Erythroblast (primary cell): ENCODE data around the gene TNFAIP8.
"Not testable (repeated sequence)": the region's sequence is repeated elsewhere in the genome, so short reads cannot be mapped to it uniquely, and the experiment has no call there.

Experiments used
- GATA1 ChIP-seq: IDR thresholded peaks from 2 replicates; pipeline ENCODE4 v1.6.1; 2011; ENCODE audit warnings: low read depth, mild to moderate bottlenecking, control low read depth, low read length, moderate library complexity
- POLR2A ChIP-seq: IDR thresholded peaks from 2 replicates; pipeline ENCODE4 v1.6.1; 2011; ENCODE audit warnings: mild to moderate bottlenecking, low read length

GRCh38 chr5:119427596-119427995 lies 71.8 kb downstream of the TNFAIP8 start:
- not testable (repeated sequence) for TF ChIP-seq POLR2A, GATA1
